ENCODE data around the gene MYO5A. TPM values are rescaled to one million over a fixed set of nuclear protein-coding genes. Genes with fewer than 3 reads are reported as not detected.

MYO5A gene
- total RNA-seq, 4 donors from 2014 or later, result 22.0 to 37.4 (median 33.2) TPM

DNA sequence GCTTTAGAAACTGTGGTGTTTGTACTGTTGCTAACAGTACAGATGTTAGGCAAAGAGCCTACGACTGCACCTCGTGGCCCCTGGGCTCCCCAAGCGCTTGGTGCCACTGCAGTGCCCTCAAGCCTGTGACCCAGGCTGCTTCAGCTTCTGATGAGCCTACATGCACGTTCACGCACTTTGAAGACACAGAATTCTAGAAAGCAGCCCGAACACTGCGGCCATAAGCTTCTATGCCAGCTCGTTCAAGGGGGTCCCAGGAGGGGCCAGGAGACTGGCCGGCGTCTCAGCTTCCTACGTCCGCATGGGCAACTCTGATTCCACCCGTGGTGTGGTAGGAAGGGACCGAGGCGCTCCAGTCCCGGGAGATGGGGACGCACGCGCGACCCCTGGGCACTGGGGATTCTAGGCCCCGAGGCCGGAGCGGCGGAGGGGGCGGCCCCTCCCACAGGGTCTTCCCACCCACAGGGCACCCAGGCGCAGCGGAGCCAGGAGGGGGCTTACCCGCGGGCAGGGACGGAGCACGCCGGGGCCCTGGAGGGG lies 233.7 kb downstream of the MYO5A start:
- Histone ChIP-seq H3K27ac (replicated peaks in 1 of 4) (peak overlapping the region; percentile 54 to 77 (median 66)), H3K9me3 (no peaks in the 10 kb centered on the region), H3K27me3 (peaks cover 0 to 30% (median 4%) of the 10 kb centered on the region in 4 donors), H3K36me3 (no peaks in the 10 kb centered on the region), H3K4me3 (peak overlapping the region; percentile 54 to 65 (median 58)), H3K4me1 (peaks cover 6 to 19% (median 15%) of the 10 kb centered on the region in 4 donors)
- TF ChIP-seq POLR2AphosphoS5 (IDR thresholded peaks at IDR 0.05), result no peak
- no peak for TF ChIP-seq POLR2A (IDR thresholded peaks at IDR 0.05; ENCODE audit: low read depth)
- 50% methylated on average over 3 of the region's 32 CpGs for WGBS
- DNase-seq (ENCODE audit: extremely low spot score), result no peak
- intact Hi-C loops (cut with DNase I), result no loop called here

DNA sequence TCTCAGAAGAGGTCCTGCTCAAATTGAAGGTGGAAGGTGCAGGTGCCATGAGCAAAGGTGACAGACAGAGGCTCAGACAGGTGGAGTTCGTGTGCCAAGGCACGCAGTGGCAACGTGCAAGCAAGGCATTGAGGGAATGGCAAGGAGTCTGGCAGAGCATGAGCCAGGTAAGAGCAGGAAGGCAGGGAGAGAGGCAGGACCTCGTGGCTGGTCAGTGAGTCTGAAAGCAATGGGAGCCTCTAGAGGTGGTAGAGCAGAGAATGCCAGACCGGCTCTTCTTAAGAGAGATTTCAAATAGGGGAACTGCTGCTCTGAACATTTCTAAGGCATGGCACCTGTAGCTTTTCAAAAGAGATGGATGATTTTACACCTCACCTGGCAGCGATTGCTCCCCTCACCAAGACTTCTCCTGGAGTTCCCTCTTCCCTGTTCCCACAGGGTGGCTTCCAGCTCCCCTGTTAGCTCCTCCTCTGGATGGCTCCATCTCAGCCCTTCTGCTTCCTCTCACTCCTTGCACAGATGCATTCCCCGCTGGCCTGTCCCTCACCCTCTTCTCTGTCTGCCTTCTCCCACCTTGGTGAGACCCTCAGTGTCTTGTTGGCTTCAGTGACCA lies 235.8 kb downstream of the MYO5A start:
- TF ChIP-seq, protein P1, sequence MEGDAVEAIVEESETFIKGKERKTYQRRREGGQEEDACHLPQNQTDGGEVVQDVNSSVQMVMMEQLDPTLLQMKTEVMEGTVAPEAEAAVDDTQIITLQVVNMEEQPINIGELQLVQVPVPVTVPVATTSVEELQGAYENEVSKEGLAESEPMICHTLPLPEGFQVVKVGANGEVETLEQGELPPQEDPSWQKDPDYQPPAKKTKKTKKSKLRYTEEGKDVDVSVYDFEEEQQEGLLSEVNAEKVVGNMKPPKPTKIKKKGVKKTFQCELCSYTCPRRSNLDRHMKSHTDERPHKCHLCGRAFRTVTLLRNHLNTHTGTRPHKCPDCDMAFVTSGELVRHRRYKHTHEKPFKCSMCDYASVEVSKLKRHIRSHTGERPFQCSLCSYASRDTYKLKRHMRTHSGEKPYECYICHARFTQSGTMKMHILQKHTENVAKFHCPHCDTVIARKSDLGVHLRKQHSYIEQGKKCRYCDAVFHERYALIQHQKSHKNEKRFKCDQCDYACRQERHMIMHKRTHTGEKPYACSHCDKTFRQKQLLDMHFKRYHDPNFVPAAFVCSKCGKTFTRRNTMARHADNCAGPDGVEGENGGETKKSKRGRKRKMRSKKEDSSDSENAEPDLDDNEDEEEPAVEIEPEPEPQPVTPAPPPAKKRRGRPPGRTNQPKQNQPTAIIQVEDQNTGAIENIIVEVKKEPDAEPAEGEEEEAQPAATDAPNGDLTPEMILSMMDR (IDR thresholded peaks at IDR 0.05), result no peak
- no peak for TF ChIP-seq POLR2AphosphoS5 (IDR thresholded peaks at IDR 0.05)
- TF ChIP-seq POLR2A (IDR thresholded peaks at IDR 0.05; ENCODE audit: low read depth), result no peak
- no peak for TF ChIP-seq EP300 (IDR thresholded peaks at IDR 0.05)
- Histone ChIP-seq H3K9me3 (no peaks in the 10 kb centered on the region), H3K4me3 (no peak overlapping the region), H3K27ac (replicated peaks in 1 of 4) (no peak overlapping the region), H3K36me3 (no peaks in the 10 kb centered on the region), H3K27me3 (peaks cover 0 to 30% (median 4%) of the 10 kb centered on the region in 4 donors), H3K4me1 (peaks cover 6 to 19% (median 15%) of the 10 kb centered on the region in 4 donors)
- 92% methylated on average over 7 of the region's 7 CpGs for WGBS
- intact Hi-C loops (cut with DNase I), result no loop called here
- DNase-seq (ENCODE audit: extremely low spot score), result no peak

GRCh38 chr15:52291204-52291603 lies 237.5 kb downstream of the MYO5A start:
- Histone ChIP-seq H3K27ac (replicated peaks in 1 of 4) (no peak overlapping the region), H3K27me3 (peaks cover 0 to 30% (median 4%) of the 10 kb centered on the region in 4 donors), H3K4me1 (peaks cover 6 to 16% (median 15%) of the 10 kb centered on the region in 4 donors), H3K4me3 (no peak overlapping the region), H3K9me3 (no peaks in the 10 kb centered on the region), H3K36me3 (no peaks in the 10 kb centered on the region)
- intact Hi-C loops (cut with DNase I), result no loop called here
- TF ChIP-seq, protein P1 (IDR thresholded peaks at IDR 0.05), result no peak
- TF ChIP-seq POLR2A (IDR thresholded peaks at IDR 0.05; ENCODE audit: low read depth), result no peak
- TF ChIP-seq EP300 (IDR thresholded peaks at IDR 0.05), result no peak
- no peak for TF ChIP-seq POLR2AphosphoS5 (IDR thresholded peaks at IDR 0.05)
- WGBS, result 84% methylated on average over 4 of the region's 4 CpGs
- DNase-seq (ENCODE audit: extremely low spot score), result no peak

DNA sequence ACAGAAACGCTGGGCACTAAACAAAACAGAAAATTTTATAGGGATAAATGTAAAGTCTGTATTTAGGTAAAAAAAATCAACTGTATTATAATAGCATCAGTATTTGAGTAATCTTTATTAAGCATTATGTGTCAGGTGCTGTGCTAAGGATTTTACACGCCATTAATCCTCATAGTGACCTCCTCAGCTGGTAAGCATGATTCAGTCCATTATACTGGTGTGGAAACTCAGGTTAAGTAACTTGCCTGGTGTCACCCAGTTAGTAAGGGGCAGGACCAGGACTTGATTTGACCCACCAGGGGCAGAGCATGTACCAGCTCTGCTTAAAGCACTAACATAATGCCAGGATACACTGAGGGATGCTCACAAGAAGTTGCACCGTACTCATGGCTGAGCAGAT lies 237.9 kb downstream of the MYO5A start:
- no peak overlapping the region for H3K4me3 ChIP-seq
- WGBS, result 89% methylated on average over 3 of the region's 3 CpGs
- H3K4me1 ChIP-seq, result peaks cover 6 to 13% (median 12%) of the 10 kb centered on the region in 4 donors
- DNase-seq (ENCODE audit: extremely low spot score), result no peak
- no peak overlapping the region for H3K27ac ChIP-seq (replicated peaks in 1 of 4)
- TF ChIP-seq EP300 (IDR thresholded peaks at IDR 0.05) (no peak), POLR2AphosphoS5 (IDR thresholded peaks at IDR 0.05) (no peak), POLR2A (IDR thresholded peaks at IDR 0.05; ENCODE audit: low read depth) (no peak)
- TF ChIP-seq, protein P1 (IDR thresholded peaks at IDR 0.05), result no peak
- intact Hi-C loops (cut with DNase I), result no loop called here
- H3K27me3 ChIP-seq, result peaks cover 0 to 26% (median 4%) of the 10 kb centered on the region in 4 donors
- H3K36me3 ChIP-seq, result no peaks in the 10 kb centered on the region
- no peaks in the 10 kb centered on the region for H3K9me3 ChIP-seq

DNA sequence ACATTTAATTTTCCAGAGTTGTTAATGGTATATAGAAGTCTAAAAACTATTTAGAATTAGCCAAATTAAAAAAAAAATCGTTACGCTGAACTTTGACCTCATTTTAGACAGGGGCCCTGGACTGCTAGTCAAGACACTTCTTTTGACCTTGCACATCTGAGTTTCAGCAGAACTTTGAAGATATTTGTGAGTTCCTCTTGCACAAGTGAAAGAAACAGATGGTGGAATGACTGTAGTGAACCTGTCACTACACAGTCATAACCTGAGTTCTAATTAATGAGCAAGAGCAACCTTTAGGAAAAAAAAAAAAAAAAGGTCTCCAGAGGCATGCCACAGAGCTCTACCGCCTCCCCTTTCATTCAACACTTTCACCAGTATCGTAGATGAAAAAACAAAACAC lies 238.4 kb downstream of the MYO5A start:
- Histone ChIP-seq H3K9me3 (no peaks in the 10 kb centered on the region), H3K27ac (replicated peaks in 1 of 4) (no peak overlapping the region), H3K36me3 (no peaks in the 10 kb centered on the region), H3K4me1 (peaks cover 6 to 9% (median 7%) of the 10 kb centered on the region in 4 donors), H3K27me3 (peaks cover 0 to 21% (median 3%) of the 10 kb centered on the region in 4 donors), H3K4me3 (no peak overlapping the region)
- intact Hi-C loops (cut with DNase I), result no loop called here
- WGBS, result 88% methylated on average over 4 of the region's 4 CpGs
- TF ChIP-seq POLR2AphosphoS5 (IDR thresholded peaks at IDR 0.05) (no peak), EP300 (IDR thresholded peaks at IDR 0.05) (no peak), POLR2A (IDR thresholded peaks at IDR 0.05; ENCODE audit: low read depth) (no peak)
- TF ChIP-seq, protein P1 (IDR thresholded peaks at IDR 0.05), result no peak
- DNase-seq (ENCODE audit: extremely low spot score), result no peak
